DND-41 (cell line): ENCODE measurements around the gene DLGAP1.

Experiments
- CTCF ChIP-seq: IDR thresholded peaks from 2 replicates; pipeline ENCODE4 v1.5.1; 2012; ENCODE audit warnings: borderline replicate concordance, low read length, moderate library complexity, mild to moderate bottlenecking; ENCODE audit not compliant: poor library complexity, severe bottlenecking; ENCODE audit errors: extremely low read depth
- EZH2 ChIP-seq: IDR thresholded peaks from 3 replicates; pipeline ENCODE4 v1.6.1; 2012; ENCODE audit warnings: borderline replicate concordance, low read depth, mild to moderate bottlenecking, moderate library complexity, low read length, inconsistent platforms; ENCODE audit not compliant: severe bottlenecking

DNA sequence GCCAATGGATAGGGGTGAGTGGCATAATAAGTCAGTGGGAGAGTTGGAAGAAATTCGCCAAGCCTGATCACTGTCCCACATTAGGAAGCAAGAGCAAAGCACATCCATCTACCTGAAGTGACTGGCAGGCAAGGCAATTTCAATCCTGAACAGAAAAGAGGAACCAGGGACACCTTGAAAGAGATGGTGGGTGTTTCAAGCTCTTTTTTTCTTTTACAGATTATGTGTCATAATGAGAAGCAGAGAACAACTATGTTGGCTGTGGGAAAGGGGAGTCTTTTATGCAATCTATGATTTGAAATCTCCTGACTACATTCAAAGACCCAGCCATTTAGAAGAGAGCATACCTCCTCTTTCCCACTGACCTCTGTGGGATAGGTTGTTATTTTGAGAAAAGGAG, 941.6 kb downstream of the DLGAP1 start:
- TF ChIP-seq EZH2: no peak
- no peak for TF ChIP-seq CTCF
